ENCODE measurements around the gene SPAG6.

Gene SPAG6

DNA sequence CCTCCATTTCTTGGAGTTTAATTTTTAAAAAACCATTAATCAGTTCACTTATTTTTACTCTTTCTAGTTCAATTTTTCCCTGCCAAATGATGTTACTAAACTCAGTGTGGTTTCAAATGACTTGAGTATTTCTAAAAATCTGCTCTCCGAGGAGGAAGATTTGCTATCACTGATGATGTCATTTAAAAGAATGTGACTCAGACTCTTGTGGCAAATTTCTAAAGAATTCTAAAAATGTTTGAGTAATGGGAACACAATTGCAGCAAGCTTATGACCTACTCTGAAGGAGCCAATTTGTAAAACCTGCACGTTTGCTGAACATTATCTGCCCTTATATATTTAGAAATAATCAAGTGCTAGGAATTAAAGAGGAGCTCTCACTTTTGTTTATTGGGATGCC is 88.6 kb downstream of the SPAG6 start:
- TF ChIP-seq, protein P1, sequence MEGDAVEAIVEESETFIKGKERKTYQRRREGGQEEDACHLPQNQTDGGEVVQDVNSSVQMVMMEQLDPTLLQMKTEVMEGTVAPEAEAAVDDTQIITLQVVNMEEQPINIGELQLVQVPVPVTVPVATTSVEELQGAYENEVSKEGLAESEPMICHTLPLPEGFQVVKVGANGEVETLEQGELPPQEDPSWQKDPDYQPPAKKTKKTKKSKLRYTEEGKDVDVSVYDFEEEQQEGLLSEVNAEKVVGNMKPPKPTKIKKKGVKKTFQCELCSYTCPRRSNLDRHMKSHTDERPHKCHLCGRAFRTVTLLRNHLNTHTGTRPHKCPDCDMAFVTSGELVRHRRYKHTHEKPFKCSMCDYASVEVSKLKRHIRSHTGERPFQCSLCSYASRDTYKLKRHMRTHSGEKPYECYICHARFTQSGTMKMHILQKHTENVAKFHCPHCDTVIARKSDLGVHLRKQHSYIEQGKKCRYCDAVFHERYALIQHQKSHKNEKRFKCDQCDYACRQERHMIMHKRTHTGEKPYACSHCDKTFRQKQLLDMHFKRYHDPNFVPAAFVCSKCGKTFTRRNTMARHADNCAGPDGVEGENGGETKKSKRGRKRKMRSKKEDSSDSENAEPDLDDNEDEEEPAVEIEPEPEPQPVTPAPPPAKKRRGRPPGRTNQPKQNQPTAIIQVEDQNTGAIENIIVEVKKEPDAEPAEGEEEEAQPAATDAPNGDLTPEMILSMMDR (IDR thresholded peaks at IDR 0.05; ENCODE audit: low read length, missing control alignments): no peak
- no peak overlapping the region for H3K4me3 ChIP-seq (replicated peaks; ENCODE audit: low read depth, low read length)
- peak; percentile 94 for DNase-seq (ENCODE audit: low read depth)

DNA sequence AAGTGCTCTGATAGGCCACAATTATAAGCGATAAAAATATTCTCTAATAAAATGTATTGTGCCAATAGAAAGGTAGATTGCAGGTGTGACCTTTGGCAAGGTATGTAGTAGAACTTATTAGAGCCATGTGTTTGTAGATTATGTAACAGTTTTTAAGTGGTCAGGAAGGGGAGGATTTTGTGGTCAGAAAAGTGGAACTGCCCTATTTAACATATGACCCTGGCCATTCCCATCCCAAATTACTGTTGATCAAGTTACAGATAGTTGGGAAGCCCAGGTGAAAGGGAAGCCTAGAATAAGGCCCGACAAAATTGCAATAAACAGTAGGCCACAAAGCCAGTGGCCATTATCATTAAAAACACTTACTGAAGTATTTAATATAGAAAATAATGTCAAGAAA is 89.2 kb downstream of the SPAG6 start:
- no peak for DNase-seq (ENCODE audit: low read depth)
- H3K4me3 ChIP-seq (replicated peaks; ENCODE audit: low read depth, low read length): no peak overlapping the region
- TF ChIP-seq, protein P1 (IDR thresholded peaks at IDR 0.05; ENCODE audit: low read length, missing control alignments): no peak

DNA sequence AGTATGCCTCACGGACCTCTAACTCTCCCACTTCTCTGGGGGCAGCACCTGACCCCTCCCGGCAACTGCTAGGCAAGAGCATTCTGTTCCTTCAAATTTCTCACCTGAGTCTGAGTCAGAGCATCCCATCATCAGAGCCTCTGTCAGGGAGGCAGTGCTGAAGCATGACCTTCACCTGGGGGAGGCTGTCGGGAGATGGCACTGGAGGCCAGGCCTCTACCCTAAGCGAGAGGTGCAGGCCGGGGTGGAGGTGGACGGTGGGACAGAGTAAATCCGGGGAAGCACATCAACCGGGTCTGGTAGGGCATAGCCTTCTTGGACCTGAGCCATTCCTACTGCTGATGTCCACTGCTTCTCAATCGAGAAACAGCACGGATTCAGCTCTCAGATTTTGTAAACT is 90.4 kb downstream of the SPAG6 start:
- TF ChIP-seq, protein P1 (IDR thresholded peaks at IDR 0.05; ENCODE audit: low read length, missing control alignments): no peak
- no peak for DNase-seq (ENCODE audit: low read depth)
- H3K4me3 ChIP-seq (replicated peaks; ENCODE audit: low read depth, low read length): no peak overlapping the region

DNA sequence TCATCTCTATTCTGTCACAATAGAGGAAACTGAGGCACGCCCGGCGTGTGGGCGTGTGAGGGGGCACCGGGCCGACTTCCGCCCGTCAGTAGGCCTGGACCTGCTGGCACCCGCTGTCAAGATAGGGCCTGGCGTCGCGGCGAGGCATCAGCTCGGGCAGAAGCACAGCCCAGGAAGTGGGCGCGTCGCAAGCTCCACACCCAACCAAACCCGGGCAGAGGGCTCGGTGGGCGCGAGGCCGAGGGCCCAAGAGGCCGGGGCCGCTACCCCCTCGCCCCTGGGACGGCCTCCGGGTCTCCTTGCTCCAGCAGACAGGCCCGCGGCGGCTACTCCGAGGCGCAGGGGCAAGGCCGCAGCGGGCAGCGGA is 91.2 kb downstream of the SPAG6 start:
- peak overlapping the region; percentile 64 for H3K4me3 ChIP-seq (replicated peaks; ENCODE audit: low read depth, low read length)
- no peak for DNase-seq (ENCODE audit: low read depth)
- TF ChIP-seq, protein P1 (IDR thresholded peaks at IDR 0.05; ENCODE audit: low read length, missing control alignments): no peak

DNA sequence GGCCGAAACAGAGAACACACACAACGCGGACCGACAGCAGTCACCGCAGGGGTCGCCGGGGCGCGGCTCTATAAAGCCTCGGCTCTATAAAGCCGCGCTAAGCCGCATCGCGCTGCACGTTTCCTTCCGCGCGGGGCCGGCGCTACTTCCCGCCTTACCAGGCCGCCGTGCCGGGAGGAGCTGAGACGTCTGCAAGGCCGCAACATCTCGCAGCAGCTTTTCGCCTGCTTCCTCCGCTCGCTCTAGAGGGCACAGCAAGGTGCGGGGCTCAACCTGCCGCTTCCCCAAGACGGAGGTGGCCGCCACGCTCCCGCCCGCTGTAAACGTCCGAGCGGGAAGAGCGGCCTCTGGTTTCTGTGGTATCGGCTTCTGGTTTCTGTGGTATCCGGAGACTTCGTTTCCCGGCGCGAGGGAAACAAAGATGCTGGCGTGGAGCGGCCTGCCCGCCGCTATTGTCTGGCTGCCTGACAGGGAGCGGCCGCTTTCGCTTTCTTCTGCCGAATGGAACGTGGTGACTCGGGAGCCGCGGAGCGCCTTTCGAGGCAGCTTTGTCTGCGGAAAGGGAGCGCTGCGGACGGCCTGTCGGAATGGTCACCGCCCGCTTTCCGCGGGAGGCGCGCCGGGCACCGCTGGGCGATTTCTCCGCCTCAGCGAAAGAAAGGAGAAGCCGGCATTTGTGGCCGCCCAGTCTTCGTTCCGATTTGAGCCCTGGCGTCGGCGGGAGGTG is 91.8 kb downstream of the SPAG6 start:
- peak; percentile 93 for DNase-seq (ENCODE audit: low read depth)
- peak overlapping the region; percentile 64 for H3K4me3 ChIP-seq (replicated peaks; ENCODE audit: low read depth, low read length)
- TF ChIP-seq, protein P1 (IDR thresholded peaks at IDR 0.05; ENCODE audit: low read length, missing control alignments): no peak

DNA sequence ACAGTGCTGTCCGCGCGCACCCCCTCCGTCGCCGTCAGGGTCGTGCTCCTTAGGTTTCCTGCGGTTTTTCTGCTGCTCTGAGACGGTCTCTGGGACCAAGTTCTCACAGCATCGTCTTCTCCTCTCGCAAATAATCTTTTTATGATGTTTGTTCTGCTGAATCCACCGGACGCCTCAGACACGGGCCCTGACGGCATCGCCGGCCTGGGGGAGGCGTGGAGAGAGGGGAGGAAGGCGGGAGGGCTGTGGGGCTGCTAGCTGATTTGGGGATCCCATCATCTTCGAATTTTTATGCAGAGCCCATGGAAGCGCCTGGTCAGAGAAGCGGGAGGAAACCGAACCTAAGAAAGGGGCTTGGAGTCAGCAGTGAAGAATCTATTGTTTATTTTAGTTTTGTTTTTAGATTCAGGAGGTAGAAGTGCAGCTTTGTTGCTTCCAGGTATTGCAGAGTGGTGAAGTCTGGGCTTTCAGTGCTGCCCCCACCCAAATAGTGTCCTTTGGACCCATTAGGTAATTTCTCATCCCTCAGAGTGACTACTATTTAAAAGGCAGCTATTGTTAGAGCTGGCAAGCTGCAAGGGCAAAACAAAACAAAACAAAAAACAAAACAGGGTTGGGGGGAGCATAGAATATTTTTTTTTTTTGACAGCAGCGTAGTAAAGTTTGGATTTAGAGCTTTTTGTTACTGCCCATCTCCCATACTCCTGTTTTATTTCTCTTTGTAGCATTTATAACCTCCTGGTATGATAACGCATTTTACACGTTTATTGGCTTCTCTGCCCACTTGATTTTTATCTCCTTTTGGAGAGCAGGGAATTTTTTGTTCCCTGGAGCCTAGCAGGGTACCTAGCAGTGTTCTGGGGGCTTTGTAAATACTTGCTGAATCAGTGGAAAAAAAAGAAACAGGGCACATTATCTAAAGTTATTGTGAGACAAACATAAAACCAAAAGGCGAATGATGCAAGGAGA is 92.6 kb downstream of the SPAG6 start:
- TF ChIP-seq, protein P1 (IDR thresholded peaks at IDR 0.05; ENCODE audit: low read length, missing control alignments): no peak
- H3K4me3 ChIP-seq (replicated peaks; ENCODE audit: low read depth, low read length): peak overlapping the region; percentile 64
- peak; percentile 45 for DNase-seq (ENCODE audit: low read depth)

Data from fibroblast of pulmonary artery (primary cell).